GM12801 (cell line): ENCODE measurements around the gene EARS2.

ENCODE experiments used
- CTCF ChIP-seq: IDR thresholded peaks from one replicate; pipeline ENCODE4 v1.5.1; 2011; ENCODE audit warnings: control low read depth; ENCODE audit not compliant: insufficient read length; ENCODE audit errors: extremely low read depth

The EARS2 gene

GRCh38 chr16:23500862-23501225 is 56.3 kb downstream of the EARS2 start:
- TF ChIP-seq CTCF, result no peak

- no peak for TF ChIP-seq CTCF
Observed at GRCh38 chr16:23500212-23500861, 56.8 kb downstream of the EARS2 start.

GRCh38 chr16:23499801-23500200 is 57.3 kb downstream of the EARS2 start:
- TF ChIP-seq CTCF, result no peak

- TF ChIP-seq CTCF, result no peak
Observed at GRCh38 chr16:23498863-23499262, 58.3 kb downstream of the EARS2 start.

GRCh38 chr16:23497543-23497868 is 59.6 kb downstream of the EARS2 start:
- no peak for TF ChIP-seq CTCF

GRCh38 chr16:23496821-23497542 is 60.2 kb downstream of the EARS2 start:
- no peak for TF ChIP-seq CTCF

GRCh38 chr16:23495671-23496070 is 61.5 kb downstream of the EARS2 start:
- no peak for TF ChIP-seq CTCF

GRCh38 chr16:23494188-23494587 is 63.0 kb downstream of the EARS2 start:
- TF ChIP-seq CTCF, result no peak
